H9 (cell line): ENCODE measurements around the gene PKIB. TPM values are rescaled to one million over a fixed set of nuclear protein-coding genes. Genes with fewer than 3 reads are reported as not detected.

Source experiments
- DNase-seq: peaks from one replicate; pipeline ENCODE4 v3.0.0-alpha.2; 2017
- H2AFZ ChIP-seq: one replicate; pipeline ENCODE4 v1.6.1; 2013; ENCODE audit warnings: mild to moderate bottlenecking, low read length, control low read depth, moderate library complexity
- H2AK5ac ChIP-seq: 2 replicates; pipeline ENCODE4 v1.6.1; 2013; ENCODE audit warnings: low read length, control low read depth, mixed read lengths; ENCODE audit not compliant: insufficient read length
- H2BK120ac ChIP-seq: one replicate; pipeline ENCODE4 v1.6.1; 2013; ENCODE audit warnings: low read depth, mild to moderate bottlenecking, low read length, control low read depth, inconsistent platforms; ENCODE audit not compliant: poor library complexity, severe bottlenecking
- H2BK12ac ChIP-seq: 2 replicates; pipeline ENCODE4 v1.6.1; 2013; ENCODE audit warnings: low read length, control low read depth, mixed read lengths, low read depth; ENCODE audit not compliant: insufficient read length
- H2BK15ac ChIP-seq: 2 replicates; pipeline ENCODE4 v1.6.1; 2013; ENCODE audit warnings: low read depth, low read length, control low read depth
- H2BK20ac ChIP-seq: one replicate; pipeline ENCODE4 v1.6.1; 2013; ENCODE audit warnings: low read depth, mild to moderate bottlenecking, low read length, control low read depth, inconsistent platforms; ENCODE audit not compliant: poor library complexity, severe bottlenecking
- H2BK5ac ChIP-seq: 2 replicates; pipeline ENCODE4 v1.6.1; 2013; ENCODE audit warnings: low read length, control low read depth, mixed read lengths; ENCODE audit not compliant: insufficient read length
- H3K14ac ChIP-seq: 2 replicates; pipeline ENCODE4 v1.6.1; 2013; ENCODE audit warnings: low read length, control low read depth; ENCODE audit not compliant: insufficient read depth
- H3K18ac ChIP-seq: 2 replicates; pipeline ENCODE4 v1.6.1; 2013; ENCODE audit warnings: low read depth, mild to moderate bottlenecking, mixed read lengths, low read length, control low read depth; ENCODE audit not compliant: insufficient read length
- H3K23ac ChIP-seq: 2 replicates; pipeline ENCODE4 v1.6.1; 2013; ENCODE audit warnings: low read length, control low read depth, mixed read lengths, low read depth; ENCODE audit not compliant: insufficient read length
- H3K23me2 ChIP-seq: 2 replicates; pipeline ENCODE4 v1.6.1; 2013; ENCODE audit warnings: low read depth, mild to moderate bottlenecking, mixed read lengths, low read length, control low read depth; ENCODE audit not compliant: insufficient read length, poor library complexity, severe bottlenecking
- H3K27ac ChIP-seq: 2 replicates; pipeline ENCODE4 v1.5.1; 2013; ENCODE audit warnings: low read length, control low read depth, mixed read lengths, low read depth; ENCODE audit not compliant: insufficient read length
- H3K27me3 ChIP-seq: 2 replicates; pipeline ENCODE4 v1.6.1; 2013; ENCODE audit warnings: low read length, control low read depth, inconsistent platforms; ENCODE audit not compliant: insufficient read depth
- H3K4ac ChIP-seq: 2 replicates; pipeline ENCODE4 v1.6.1; 2013; ENCODE audit warnings: low read depth, mild to moderate bottlenecking, control low read depth, inconsistent platforms, low read length, moderate library complexity
- H3K4me1 ChIP-seq: 2 replicates; pipeline ENCODE4 v1.6.1; 2013; ENCODE audit warnings: low read length, control low read depth, inconsistent platforms; ENCODE audit not compliant: insufficient read depth
- H3K4me2 ChIP-seq: 2 replicates; pipeline ENCODE4 v1.6.1; 2013; ENCODE audit warnings: low read length, control low read depth, mixed read lengths; ENCODE audit not compliant: insufficient read length, insufficient read depth
- H3K56ac ChIP-seq: 2 replicates; pipeline ENCODE4 v1.6.1; 2013; ENCODE audit warnings: low read depth, mild to moderate bottlenecking, mixed read lengths, low read length, control low read depth; ENCODE audit not compliant: insufficient read length
- H3K79me1 ChIP-seq: 2 replicates; pipeline ENCODE4 v1.6.1; 2013; ENCODE audit warnings: low read depth, mild to moderate bottlenecking, moderate library complexity, low read length, control low read depth, inconsistent platforms; ENCODE audit not compliant: insufficient read depth, poor library complexity, severe bottlenecking
- H3K79me2 ChIP-seq: 2 replicates; pipeline ENCODE4 v1.6.1; 2013; ENCODE audit warnings: low read length, control low read depth, inconsistent platforms; ENCODE audit not compliant: insufficient read depth
- H3K9ac ChIP-seq: 2 replicates; pipeline ENCODE4 v1.6.1; 2013; ENCODE audit warnings: low read length, control low read depth, mixed read lengths; ENCODE audit not compliant: insufficient read length; ENCODE audit errors: extremely low read depth
- H3K9me3 ChIP-seq: one replicate; pipeline ENCODE4 v1.6.1; 2013; ENCODE audit warnings: low read depth, low read length, inconsistent platforms; ENCODE audit not compliant: control insufficient read depth
- H3T11ph ChIP-seq: one replicate; pipeline ENCODE4 v1.6.1; 2013; ENCODE audit warnings: mild to moderate bottlenecking, low read length, control low read depth, inconsistent platforms
- H4K20me1 ChIP-seq: one replicate; pipeline ENCODE4 v1.6.1; 2013; ENCODE audit not compliant: control insufficient read depth, insufficient read length, insufficient read depth
- H4K5ac ChIP-seq: 2 replicates; pipeline ENCODE4 v1.6.1; 2013; ENCODE audit warnings: low read depth, mild to moderate bottlenecking, mixed read lengths, low read length, control low read depth; ENCODE audit not compliant: insufficient read length
- H4K8ac ChIP-seq: replicated peaks from 2 replicates; pipeline ENCODE4 v1.6.1; 2013; ENCODE audit warnings: low read length, control low read depth, mixed read lengths, low read depth; ENCODE audit not compliant: insufficient read length
- H4K91ac ChIP-seq: 2 replicates; pipeline ENCODE4 v1.6.1; 2013; ENCODE audit warnings: low read depth, mild to moderate bottlenecking, moderate library complexity, mixed read lengths, low read length, control low read depth; ENCODE audit not compliant: insufficient read length
- H3K27ac Mint-ChIP-seq, 3 experiments: 2 replicates in 2 of 3; 3 replicates in 1 of 3; pipeline ENCODE4 v1.8.0; 2020 to 2021; ENCODE audit warnings: mixed read lengths in 3 of 3, mild to moderate bottlenecking in 1 of 3, moderate library complexity in 1 of 3
- H3K27me3 Mint-ChIP-seq: 2 replicates; pipeline ENCODE4 v1.8.0; 2021; ENCODE audit warnings: low read depth, mild to moderate bottlenecking, moderate library complexity, mixed read lengths
- H3K36me3 Mint-ChIP-seq, 3 experiments: 2 replicates in 2 of 3; 3 replicates in 1 of 3; pipeline ENCODE4 v1.8.0; 2020 to 2021; ENCODE audit warnings: low read depth in 3 of 3, mixed read lengths in 3 of 3; ENCODE audit not compliant: insufficient read depth in 1 of 3
- H3K4me1 Mint-ChIP-seq, 2 experiments: 2 replicates each; pipeline ENCODE4 v1.8.0; 2020; ENCODE audit warnings: mixed read lengths in 2 of 2
- H3K4me3 Mint-ChIP-seq, 2 experiments: 2 replicates in 1 of 2; 3 replicates in 1 of 2; pipeline ENCODE4 v1.8.0; 2020 to 2021; ENCODE audit warnings: mild to moderate bottlenecking in 2 of 2, mixed read lengths in 2 of 2, moderate library complexity in 1 of 2
- H3K9me3 Mint-ChIP-seq, 2 experiments: 2 replicates in 1 of 2; 3 replicates in 1 of 2; pipeline ENCODE4 v1.8.0; 2020; ENCODE audit warnings: mild to moderate bottlenecking in 2 of 2, mixed read lengths in 2 of 2, moderate library complexity in 1 of 2
- total RNA-seq: library from RNA; stranded (reverse); gene quantifications from 2 replicates; pipeline ENCODE4 v1.2.1, GENCODE V29; 2021
- TF ChIP-seq, protein P1 (sequence below): fragments of 200-600 bp; sonication (generic); conservative IDR thresholded peaks from 3 replicates; pipeline ENCODE4 v1.8.0; 2021; ENCODE audit warnings: antibody characterized with exemption, mild to moderate bottlenecking

The PKIB gene
- total RNA-seq, 1 experiment from 2014 or later: 46.5 TPM

DNA sequence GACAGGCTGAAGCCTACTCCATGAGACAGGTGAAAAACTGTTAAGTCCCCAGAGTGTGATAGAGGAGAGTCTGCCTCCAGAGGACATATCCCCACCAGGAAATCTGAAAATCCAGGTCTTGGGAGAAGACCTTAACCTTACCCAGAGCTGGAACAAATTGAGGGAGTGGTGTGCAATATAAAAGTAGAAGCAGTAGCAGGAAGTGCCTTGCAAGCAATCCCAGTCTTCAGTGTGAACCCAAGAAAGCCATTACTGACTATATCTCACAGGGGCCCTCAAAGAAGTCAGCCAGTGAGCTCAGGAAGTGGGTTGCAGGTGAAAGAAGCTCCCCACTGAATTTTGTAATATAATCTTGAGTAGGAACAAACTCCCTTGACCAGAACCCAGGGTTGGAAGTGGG lies 41.9 kb upstream of the PKIB start:
- H2BK15ac ChIP-seq: no peak overlapping the region
- H3K9me3 Mint-ChIP-seq: peaks cover 4 to 11% of the 10 kb centered on the region in 2 experiments; a peak in 4 of 5 replicates
- H3K79me2 ChIP-seq: no peaks in the 10 kb centered on the region
- H3K27me3 ChIP-seq: no peaks in the 10 kb centered on the region
- H3K4me3 Mint-ChIP-seq: no peak overlapping the region
- H3K79me1 ChIP-seq: peaks cover 6% of the 10 kb centered on the region
- no peak overlapping the region for H2BK5ac ChIP-seq
- no peak overlapping the region for H3T11ph ChIP-seq
- TF ChIP-seq, protein P1, sequence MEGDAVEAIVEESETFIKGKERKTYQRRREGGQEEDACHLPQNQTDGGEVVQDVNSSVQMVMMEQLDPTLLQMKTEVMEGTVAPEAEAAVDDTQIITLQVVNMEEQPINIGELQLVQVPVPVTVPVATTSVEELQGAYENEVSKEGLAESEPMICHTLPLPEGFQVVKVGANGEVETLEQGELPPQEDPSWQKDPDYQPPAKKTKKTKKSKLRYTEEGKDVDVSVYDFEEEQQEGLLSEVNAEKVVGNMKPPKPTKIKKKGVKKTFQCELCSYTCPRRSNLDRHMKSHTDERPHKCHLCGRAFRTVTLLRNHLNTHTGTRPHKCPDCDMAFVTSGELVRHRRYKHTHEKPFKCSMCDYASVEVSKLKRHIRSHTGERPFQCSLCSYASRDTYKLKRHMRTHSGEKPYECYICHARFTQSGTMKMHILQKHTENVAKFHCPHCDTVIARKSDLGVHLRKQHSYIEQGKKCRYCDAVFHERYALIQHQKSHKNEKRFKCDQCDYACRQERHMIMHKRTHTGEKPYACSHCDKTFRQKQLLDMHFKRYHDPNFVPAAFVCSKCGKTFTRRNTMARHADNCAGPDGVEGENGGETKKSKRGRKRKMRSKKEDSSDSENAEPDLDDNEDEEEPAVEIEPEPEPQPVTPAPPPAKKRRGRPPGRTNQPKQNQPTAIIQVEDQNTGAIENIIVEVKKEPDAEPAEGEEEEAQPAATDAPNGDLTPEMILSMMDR: no peak
- H3K9ac ChIP-seq: no peak overlapping the region
- no peaks in the 10 kb centered on the region for H3K27me3 Mint-ChIP-seq
- H2BK20ac ChIP-seq: no peak overlapping the region
- no peak overlapping the region for H2BK120ac ChIP-seq
- no peak overlapping the region for H3K56ac ChIP-seq
- no peak overlapping the region for H3K4me2 ChIP-seq
- no peak overlapping the region for H4K8ac ChIP-seq
- H2AK5ac ChIP-seq: no peak overlapping the region
- H3K27ac ChIP-seq: no peak overlapping the region
- H3K18ac ChIP-seq: no peak overlapping the region
- peaks cover 0 to 44% (median 8%) of the 10 kb centered on the region in 3 experiments; a peak in 5 of 7 replicates for H3K36me3 Mint-ChIP-seq
- H4K20me1 ChIP-seq: no peaks in the 10 kb centered on the region
- peak overlapping the region in 1 of 3 experiments; percentile 13; a peak in 1 of 7 replicates for H3K27ac Mint-ChIP-seq
- no peak overlapping the region for H3K23ac ChIP-seq
- no peak overlapping the region for H4K91ac ChIP-seq
- H3K4ac ChIP-seq: no peak overlapping the region
- no peak overlapping the region for H2BK12ac ChIP-seq
- no peaks in the 10 kb centered on the region for H3K9me3 ChIP-seq
- no peak for DNase-seq
- H4K5ac ChIP-seq: no peak overlapping the region
- H3K4me1 Mint-ChIP-seq: peaks cover 8 to 9% of the 10 kb centered on the region in 2 experiments
- no peaks in the 10 kb centered on the region for H3K23me2 ChIP-seq
- H3K4me1 ChIP-seq: no peaks in the 10 kb centered on the region
- H2AFZ ChIP-seq: no peak overlapping the region
- H3K14ac ChIP-seq: no peak overlapping the region
